ENCODE data around the gene STRN. TPM values are rescaled to one million over a fixed set of nuclear protein-coding genes. Genes with fewer than 3 reads are reported as not detected.
"Not testable (repeated sequence)": the region's sequence is repeated elsewhere in the genome, so short reads cannot be mapped to it uniquely, and the experiment has no call there.

STRN gene
- total RNA-seq, 1 donor from 2014 or later, result 33.1 TPM

DNA sequence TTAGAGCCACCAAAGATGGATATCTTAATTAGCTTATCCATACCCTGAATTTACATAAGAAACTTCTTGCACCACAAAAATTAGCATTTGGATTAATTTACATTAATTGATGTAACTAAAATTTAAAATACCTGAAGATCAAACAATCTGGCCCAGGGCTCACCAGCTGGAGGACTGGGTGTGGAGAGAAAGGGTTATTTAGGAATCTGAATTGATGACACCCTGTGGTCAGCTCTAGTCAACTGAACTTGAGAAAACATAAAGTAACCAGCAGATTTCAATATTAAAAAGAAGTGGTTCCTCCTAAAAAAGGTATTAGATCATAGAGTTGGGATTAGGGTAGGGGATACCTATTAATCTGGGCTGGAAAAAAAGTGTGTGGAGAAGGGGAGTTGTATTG lies 122.5 kb downstream of the STRN start:
- no peak overlapping the region for H3K27ac ChIP-seq
- no peaks in the 10 kb centered on the region for H3K9me3 ChIP-seq
- DNase-seq (no peak), ATAC-seq (no peak)
- intact Hi-C loops (cut with DNase I), result no loop called here
- no peaks in the 10 kb centered on the region for H3K4me1 ChIP-seq
- TF ChIP-seq, protein P1, sequence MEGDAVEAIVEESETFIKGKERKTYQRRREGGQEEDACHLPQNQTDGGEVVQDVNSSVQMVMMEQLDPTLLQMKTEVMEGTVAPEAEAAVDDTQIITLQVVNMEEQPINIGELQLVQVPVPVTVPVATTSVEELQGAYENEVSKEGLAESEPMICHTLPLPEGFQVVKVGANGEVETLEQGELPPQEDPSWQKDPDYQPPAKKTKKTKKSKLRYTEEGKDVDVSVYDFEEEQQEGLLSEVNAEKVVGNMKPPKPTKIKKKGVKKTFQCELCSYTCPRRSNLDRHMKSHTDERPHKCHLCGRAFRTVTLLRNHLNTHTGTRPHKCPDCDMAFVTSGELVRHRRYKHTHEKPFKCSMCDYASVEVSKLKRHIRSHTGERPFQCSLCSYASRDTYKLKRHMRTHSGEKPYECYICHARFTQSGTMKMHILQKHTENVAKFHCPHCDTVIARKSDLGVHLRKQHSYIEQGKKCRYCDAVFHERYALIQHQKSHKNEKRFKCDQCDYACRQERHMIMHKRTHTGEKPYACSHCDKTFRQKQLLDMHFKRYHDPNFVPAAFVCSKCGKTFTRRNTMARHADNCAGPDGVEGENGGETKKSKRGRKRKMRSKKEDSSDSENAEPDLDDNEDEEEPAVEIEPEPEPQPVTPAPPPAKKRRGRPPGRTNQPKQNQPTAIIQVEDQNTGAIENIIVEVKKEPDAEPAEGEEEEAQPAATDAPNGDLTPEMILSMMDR (IDR thresholded peaks at IDR 0.05), result no peak
- no peak overlapping the region for H3K4me3 ChIP-seq
- peaks cover 31% of the 10 kb centered on the region for H3K36me3 ChIP-seq
- no peaks in the 10 kb centered on the region for H3K27me3 ChIP-seq

DNA sequence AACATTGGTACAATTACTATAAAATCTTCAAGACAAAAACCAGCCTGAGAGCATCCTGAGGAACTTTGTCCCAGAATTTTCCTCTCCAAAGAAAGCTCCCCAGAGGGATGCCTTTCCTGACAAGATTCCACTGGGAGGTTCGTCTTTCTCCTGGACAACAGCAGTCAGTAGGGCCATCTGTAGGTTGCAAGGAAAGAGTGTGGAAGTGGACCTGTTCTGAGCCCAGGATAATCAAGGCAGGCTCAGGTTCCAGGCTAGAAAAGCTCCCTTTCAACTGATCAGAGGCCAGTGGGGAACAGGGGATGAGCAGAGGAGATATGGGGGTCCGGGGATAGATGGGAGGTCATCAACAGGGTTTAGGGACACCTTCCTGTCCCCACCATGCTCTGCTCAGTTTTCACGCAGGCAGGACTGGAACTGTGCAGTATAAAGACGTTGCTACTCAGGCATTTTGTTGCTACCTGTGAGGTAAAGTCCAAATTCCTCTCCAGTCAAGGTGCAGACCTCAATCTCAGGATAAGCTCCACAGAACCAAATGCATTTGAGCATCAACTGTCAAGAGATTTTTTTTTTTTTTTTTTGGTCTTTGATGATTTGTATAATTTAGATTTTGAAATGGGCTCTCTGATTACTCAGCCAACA lies 126.2 kb downstream of the STRN start:
- no peaks in the 10 kb centered on the region for H3K9me3 ChIP-seq
- ATAC-seq, result no peak
- no peaks in the 10 kb centered on the region for H3K27me3 ChIP-seq
- no peaks in the 10 kb centered on the region for H3K4me1 ChIP-seq
- TF ChIP-seq, protein P1 (IDR thresholded peaks at IDR 0.05), result no peak
- intact Hi-C loops (cut with DNase I), result no loop called here
- H3K27ac ChIP-seq, result no peak overlapping the region
- H3K36me3 ChIP-seq, result peaks cover 15% of the 10 kb centered on the region
- H3K4me3 ChIP-seq, result no peak overlapping the region
- DNase-seq, result no peak

DNA sequence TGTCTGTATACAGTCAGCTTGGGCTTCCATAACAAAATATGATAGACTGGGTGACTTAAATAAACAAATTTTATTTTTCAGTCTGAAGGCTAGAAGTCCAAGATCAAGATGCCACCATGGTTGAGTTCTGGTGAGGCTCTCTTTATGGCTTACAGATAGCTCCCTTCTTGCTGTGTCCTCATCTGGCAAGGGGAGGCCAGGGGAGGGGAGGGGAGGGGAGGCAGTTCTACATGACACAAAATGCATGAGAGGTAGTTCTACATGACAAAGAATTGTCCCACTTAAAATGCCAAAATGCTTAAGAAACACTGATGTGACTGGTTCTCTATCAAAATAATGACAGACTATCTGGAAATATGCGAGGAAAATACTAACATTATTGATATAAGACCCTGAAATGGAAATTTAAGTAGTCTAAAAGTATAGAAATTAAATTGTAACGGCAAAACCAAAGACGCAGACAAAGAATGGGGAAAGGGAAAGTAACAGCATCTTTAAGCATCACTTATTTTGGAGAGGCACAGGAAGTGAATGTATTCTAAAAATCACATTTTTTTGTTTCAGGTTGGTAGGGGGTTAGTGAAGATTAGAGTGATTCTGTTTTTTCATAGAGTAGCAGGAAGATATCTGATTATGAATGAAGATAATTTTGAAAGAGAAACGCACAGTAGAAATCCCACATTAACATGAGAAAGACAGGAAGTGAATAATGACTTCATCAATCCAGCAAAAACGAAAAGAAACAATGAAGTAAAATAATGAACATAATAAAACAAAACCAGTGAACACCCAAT lies 131.4 kb downstream of the STRN start:
- ATAC-seq (no peak), DNase-seq (no peak)
- H3K27me3 ChIP-seq, result no peaks in the 10 kb centered on the region
- H3K9me3 ChIP-seq, result no peaks in the 10 kb centered on the region
- TF ChIP-seq, protein P1 (IDR thresholded peaks at IDR 0.05), result no peak
- intact Hi-C loops (cut with DNase I), result no loop called here
- no peaks in the 10 kb centered on the region for H3K4me1 ChIP-seq
- H3K4me3 ChIP-seq, result no peak overlapping the region
- no peaks in the 10 kb centered on the region for H3K36me3 ChIP-seq
- no peak overlapping the region for H3K27ac ChIP-seq

DNA sequence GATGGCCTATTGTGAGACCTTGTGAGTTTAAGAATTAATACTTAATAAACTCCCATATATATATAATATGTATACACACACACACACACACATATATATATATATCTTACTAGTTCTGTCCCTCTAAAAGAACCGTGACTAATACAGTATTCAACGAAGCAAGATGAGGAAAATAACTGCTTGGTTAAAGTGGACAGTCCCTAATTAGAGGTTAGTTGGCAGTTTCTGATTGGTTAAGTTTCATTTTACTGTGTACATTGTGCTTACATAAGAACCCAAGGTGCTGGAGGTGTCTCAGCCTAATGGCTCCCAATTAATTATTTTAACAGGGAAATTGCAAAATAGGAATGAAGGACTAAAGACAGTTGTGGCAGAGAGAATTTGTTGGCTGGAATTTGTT lies 132.1 kb downstream of the STRN start:
- DNase-seq, result no peak
- no peak overlapping the region for H3K4me3 ChIP-seq
- ATAC-seq, result no peak
- no peaks in the 10 kb centered on the region for H3K36me3 ChIP-seq
- TF ChIP-seq, protein P1 (IDR thresholded peaks at IDR 0.05), result no peak
- no peaks in the 10 kb centered on the region for H3K9me3 ChIP-seq
- intact Hi-C loops (cut with DNase I), result no loop called here
- H3K4me1 ChIP-seq, result no peaks in the 10 kb centered on the region
- H3K27me3 ChIP-seq, result no peaks in the 10 kb centered on the region
- no peak overlapping the region for H3K27ac ChIP-seq

DNA sequence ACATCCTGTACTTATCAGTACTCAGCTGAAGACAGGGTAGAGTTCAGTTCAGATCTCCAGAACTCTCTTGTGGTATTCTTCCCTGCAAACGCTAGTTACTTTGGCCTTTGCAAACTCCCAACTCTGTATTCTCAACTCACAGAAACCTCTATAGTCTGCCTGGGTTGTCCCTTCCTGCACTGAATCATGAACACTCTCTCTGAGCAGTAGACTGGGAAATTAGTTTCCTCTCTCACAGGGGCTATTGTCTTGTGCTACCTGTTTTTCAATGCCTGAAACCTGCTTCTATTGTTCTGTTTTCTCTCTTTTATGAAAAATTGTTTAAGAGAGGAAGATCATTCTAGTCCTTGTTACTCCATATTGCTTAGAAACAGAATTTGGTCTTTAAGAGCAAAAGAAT lies 135.2 kb downstream of the STRN start:
- TF ChIP-seq, protein P1 (IDR thresholded peaks at IDR 0.05), result no peak
- H3K4me1 ChIP-seq, result no peaks in the 10 kb centered on the region
- no peak overlapping the region for H3K27ac ChIP-seq
- H3K36me3 ChIP-seq, result no peaks in the 10 kb centered on the region
- H3K4me3 ChIP-seq, result no peak overlapping the region
- H3K27me3 ChIP-seq, result no peaks in the 10 kb centered on the region
- DNase-seq (no peak), ATAC-seq (no peak)
- intact Hi-C loops (cut with DNase I), result no loop called here
- H3K9me3 ChIP-seq, result no peaks in the 10 kb centered on the region

DNA sequence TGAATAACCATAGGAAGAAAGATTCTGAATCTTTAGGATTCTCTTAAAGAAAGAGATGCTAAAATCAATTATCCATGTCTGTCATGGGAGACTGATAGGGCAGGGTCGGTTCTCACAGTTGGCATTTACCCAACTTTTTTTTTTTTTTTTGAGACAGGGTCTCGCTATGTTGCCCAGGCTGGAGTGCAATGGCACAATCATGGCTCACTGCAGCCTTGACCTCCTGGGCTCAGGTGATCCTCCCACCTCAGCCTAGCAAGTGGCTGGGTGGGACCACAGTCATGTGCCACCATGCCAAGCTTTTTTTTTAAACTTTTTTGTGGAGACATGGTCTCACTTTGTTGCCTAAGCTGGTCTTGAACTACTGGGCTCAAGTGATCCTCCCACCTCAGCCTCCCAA lies 141.7 kb downstream of the STRN start:
- H3K27ac ChIP-seq; intact Hi-C loops (cut with DNase I); H3K27me3 ChIP-seq; H3K4me3 ChIP-seq; ATAC-seq; H3K9me3 ChIP-seq; DNase-seq; H3K36me3 ChIP-seq; H3K4me1 ChIP-seq: not testable (repeated sequence)

Data from upper lobe of right lung (tissue), 1 donor.